Heart right ventricle (tissue), 16 donors: ENCODE results near the gene MTERF2. TPM values are rescaled to one million over a fixed set of nuclear protein-coding genes. Genes with fewer than 3 reads are reported as not detected.

ENCODE experiments used
- ATAC-seq, 8 donors: fragments of 200-7000 bp; cut with Tn5 transposase; one replicate each; pipeline ENCODE4 v1.9.1; 2020; ENCODE audit warnings: mild to moderate bottlenecking in 8 of 8, moderate library complexity in 8 of 8, moderate number of reproducible peaks in 1 of 8
- DNase-seq, 2 donors: peaks; one replicate each; pipeline ENCODE4 v3.0.0-alpha.2; 2020
- H3K27ac ChIP-seq, 10 donors: fragments of 200-600 bp; sonication (generic) in 2 of 10; one replicate each; pipeline versions ENCODE4 v1.5.0 to v1.8.0; 2020 to 2022; ENCODE audit warnings: mild to moderate bottlenecking in 3 of 10
- H3K27me3 ChIP-seq, 7 donors: fragments of 200-600 bp; one replicate each; pipeline ENCODE4 v1.8.0; 2021 to 2022; ENCODE audit warnings: mild to moderate bottlenecking in 2 of 7
- H3K36me3 ChIP-seq, 9 donors: fragments of 200-600 bp; sonication (generic) in 1 of 9; one replicate each; pipeline versions ENCODE4 v1.5.0 to v1.8.0; 2020 to 2022; ENCODE audit warnings: mild to moderate bottlenecking in 2 of 9
- H3K4me1 ChIP-seq, 9 donors: fragments of 200-600 bp; sonication (generic) in 1 of 9; one replicate each; pipeline versions ENCODE4 v1.5.0 to v1.8.0; 2020 to 2022; ENCODE audit warnings: mild to moderate bottlenecking in 4 of 9
- H3K4me3 ChIP-seq, 10 donors: fragments of 200-600 bp; sonication (generic) in 2 of 10; one replicate each; pipeline versions ENCODE4 v1.5.0 to v1.8.0; 2020 to 2022; ENCODE audit warnings: mild to moderate bottlenecking in 7 of 10, moderate library complexity in 2 of 10
- H3K9me3 ChIP-seq, 11 donors: fragments of 200-600 bp in 10 of 11; sonication (generic) in 2 of 11; one replicate each; pipeline versions ENCODE4 v1.5.0 to v1.8.0; 2013 to 2022; ENCODE audit warnings: mild to moderate bottlenecking in 2 of 11, control low read depth in 1 of 11, moderate library complexity in 1 of 11
- WGBS, 2 donors: extraction: QIAGEN DNeasy Blood & Tissue Kit; methylation state at CpG; one replicate each; pipeline ENCODE4 v1.1.7; 2013; ENCODE audit warnings: inconsistent platforms in 1 of 2; 5-methylcytosine and 5-hydroxymethylcytosine counted together
- intact Hi-C, 10 donors: fragments of 100-400 bp; cut with DNase I; formaldehyde crosslinking; loops; one replicate each; pipeline versions ENCODE4 v1.11.1 to v1.14.2; 2022
- polyA plus RNA-seq, 2 donors: library from polyadenylated mRNA; stranded (reverse); fragments of 200-250 nt; gene quantifications; one replicate each; pipeline ENCODE4 v1.2.3, GENCODE V29; 2013
- total RNA-seq, 10 donors: library from RNA; stranded (reverse); fragmentation: NEBNext Ultra II Directional in 3 of 10; extraction: Animal tissue kit (Norgen Biotek cat#: 25700) in 3 of 10; gene quantifications; one replicate each; pipeline versions ENCODE4 v1.2.1 to v1.2.4, GENCODE V29; 2021 to 2023
- TF ChIP-seq, protein P1 (sequence below), 9 donors: fragments of 200-600 bp; sonication (generic) in 2 of 9; IDR thresholded peaks; one replicate each; pipeline versions ENCODE4 v1.5.0 to v1.8.0; 2021 to 2022; ENCODE audit warnings: antibody characterized with exemption in 9 of 9, mild to moderate bottlenecking in 5 of 9, moderate library complexity in 1 of 9
- donor health status: Arrhythmogenic right ventricular cardiomyopathy.
- donor health status: ischemic (EF 13 %, LVEDD 7.1; RV severe dilation, severe dysfunction).
- donor health status: healthy with polysubstance abuse.
- donor health status: DM: no; HTN: yes; CAD: no.
- donor health status: DM: no; HTN: no; CAD: no.
- donor health status: ischemic (EF 25% LVEDD 6.9; RV normal size, moderate dysfunction).
- donor health status: ischemic (EF 25% LVEDD 5.7; RV mildly dilated, moderate dysfunction).
- donor health status: healthy.
- donor health status: DM: yes; HTN: yes; CAD: no.
- donor health status: Ischemic cardiomyopathy.
- donor health status: ischemic (EF 35%, LVEDD 5.7; RV mildly dilated, moderate dysfunction).
- donor health status: nonischemic (EF 11% LVEDD 7.7; RV severe dilation, severe dysfunction).
- donor health status: DM: yes; HTN: yes; CAD: no.
- donor health status: PGD.
- donor health status: ischemic (EF 29% LVEDD 5.4; RV normal size, mild dysfunction).
- donor health status: nonischemic (EF 23%, LVEDD 6.1; RV moderate dilation, normal function).

MTERF2 gene
- total and polyA plus RNA-seq, 12 donors, result 13.2 to 70.0 (median 28.0) TPM

DNA sequence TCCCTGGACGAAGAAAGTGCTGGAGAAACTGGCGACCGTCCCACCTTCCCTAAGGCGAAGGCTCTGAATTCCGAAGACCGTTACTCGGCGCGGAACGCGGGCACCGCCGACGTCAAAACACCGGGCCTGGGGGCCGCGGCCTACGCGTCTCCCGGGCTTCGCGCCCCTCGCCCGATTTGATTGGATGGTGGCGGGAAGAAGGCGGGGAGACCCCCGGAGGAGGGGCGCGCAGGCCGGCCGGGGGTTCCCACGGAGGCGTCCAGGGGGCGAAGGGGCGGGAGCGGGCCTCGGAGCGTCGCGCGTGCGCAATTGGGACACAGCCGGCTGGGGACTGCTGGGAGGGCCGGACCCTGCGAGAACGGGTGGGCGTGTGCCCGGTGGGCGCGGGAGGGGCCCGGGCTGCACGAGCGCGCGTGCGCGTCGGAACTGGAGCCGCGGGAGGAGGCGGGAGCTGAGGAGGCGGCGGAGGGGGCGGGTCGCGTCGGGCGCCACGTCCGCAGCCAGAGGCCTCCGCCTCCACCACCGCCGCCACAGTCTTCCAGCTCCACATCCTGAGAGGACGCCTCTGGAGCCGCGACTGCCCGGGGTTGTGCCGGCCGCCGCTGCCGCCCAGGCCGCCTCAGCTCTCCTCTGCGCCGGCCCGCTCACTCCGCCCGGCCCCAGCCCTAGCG lies 31.4 kb downstream of the MTERF2 start, which contains the start of gene TMEM263:
Gene TMEM263 (plus strand): TSS at position 531 of the 671 bp plus-strand sequence. CDS start 11,210 bp downstream, outside the sequence.
- Histone ChIP-seq H3K27ac (peak within 1 kb of the TSS; percentile 96 to 100 (median 98)), H3K4me1 (peaks cover 4 to 49% (median 32%) of the 10 kb centered on the region in 9 donors), H3K27me3 (peaks cover 0 to 19% (median 0%) of the 10 kb centered on the region in 7 donors), H3K9me3 (no peaks in the 10 kb centered on the region), H3K4me3 (peak within 1 kb of the TSS; percentile 78 to 98 (median 94)), H3K36me3 (peaks cover 0 to 14% (median 0%) of the 10 kb centered on the region in 9 donors)
- 0 to 1% methylated on average over 58 to 88 of the region's 88 CpGs for WGBS, 2 donors
- TF ChIP-seq, protein P1, sequence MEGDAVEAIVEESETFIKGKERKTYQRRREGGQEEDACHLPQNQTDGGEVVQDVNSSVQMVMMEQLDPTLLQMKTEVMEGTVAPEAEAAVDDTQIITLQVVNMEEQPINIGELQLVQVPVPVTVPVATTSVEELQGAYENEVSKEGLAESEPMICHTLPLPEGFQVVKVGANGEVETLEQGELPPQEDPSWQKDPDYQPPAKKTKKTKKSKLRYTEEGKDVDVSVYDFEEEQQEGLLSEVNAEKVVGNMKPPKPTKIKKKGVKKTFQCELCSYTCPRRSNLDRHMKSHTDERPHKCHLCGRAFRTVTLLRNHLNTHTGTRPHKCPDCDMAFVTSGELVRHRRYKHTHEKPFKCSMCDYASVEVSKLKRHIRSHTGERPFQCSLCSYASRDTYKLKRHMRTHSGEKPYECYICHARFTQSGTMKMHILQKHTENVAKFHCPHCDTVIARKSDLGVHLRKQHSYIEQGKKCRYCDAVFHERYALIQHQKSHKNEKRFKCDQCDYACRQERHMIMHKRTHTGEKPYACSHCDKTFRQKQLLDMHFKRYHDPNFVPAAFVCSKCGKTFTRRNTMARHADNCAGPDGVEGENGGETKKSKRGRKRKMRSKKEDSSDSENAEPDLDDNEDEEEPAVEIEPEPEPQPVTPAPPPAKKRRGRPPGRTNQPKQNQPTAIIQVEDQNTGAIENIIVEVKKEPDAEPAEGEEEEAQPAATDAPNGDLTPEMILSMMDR (IDR thresholded peaks at IDR 0.05), result peak in 1 of 9 donors; percentile 6
- ATAC-seq, result peak; percentile 91 to 97 (median 95)
- intact Hi-C loops, result loop anchor here in 7 of 10 donors (1.0 to 10.0 kb wide), 3 partner anchors 32 to 139 kb away; partner anchors contain the start of genes CRY1 (in 6 of the 7) and MTERF2 (in 2 of the 7)
- peak; percentile 95 to 98 for DNase-seq

DNA sequence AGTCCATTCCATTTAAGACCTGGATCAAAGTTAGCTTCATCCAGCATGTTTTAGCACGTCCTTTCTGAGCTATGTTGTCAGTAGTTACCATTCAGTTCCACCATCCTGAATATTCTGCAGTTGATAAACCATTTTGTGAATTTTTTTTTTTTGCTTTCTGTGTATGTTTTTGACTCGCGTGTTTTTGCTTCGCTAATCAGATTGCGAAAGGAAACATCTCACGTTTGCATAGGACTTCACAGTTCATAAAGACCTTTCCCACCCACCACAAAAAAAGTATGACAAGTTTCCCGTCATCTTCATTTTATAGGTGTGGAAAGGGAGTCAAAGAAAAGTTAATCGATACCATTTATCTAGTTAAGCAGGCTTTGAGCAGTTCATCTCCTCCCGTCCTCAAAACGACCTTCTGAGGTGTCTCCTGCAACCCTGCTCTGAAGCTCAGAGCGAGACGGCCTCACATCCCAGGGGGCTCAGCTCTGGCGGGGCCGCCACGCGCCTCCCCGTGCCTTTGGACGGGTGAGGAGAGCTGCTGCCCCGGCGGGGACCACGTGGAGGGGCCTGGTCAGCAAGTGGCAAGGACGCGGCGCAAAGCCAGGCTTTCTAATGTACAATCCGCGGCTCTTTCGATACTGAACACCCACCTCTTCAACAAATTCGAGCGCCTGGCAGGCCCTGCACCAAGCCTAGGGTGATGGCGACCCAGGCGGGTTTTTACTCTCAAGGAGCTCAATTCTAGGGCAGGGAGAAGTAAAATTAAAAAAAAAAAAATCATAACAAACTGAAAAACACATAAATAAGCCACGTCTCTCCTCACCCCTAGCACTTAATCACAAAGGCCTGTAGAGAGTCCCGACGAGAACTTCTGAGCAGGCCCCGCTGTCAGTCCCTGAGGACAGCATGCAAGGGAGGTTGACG lies 32.2 kb downstream of the MTERF2 start:
- H3K4me3 ChIP-seq, result peak overlapping the region; percentile 78 to 98 (median 94)
- H3K4me1 ChIP-seq, result peaks cover 4 to 41% (median 32%) of the 10 kb centered on the region in 9 donors
- peak in 5 of 8 donors; percentile 1 to 56 (median 26) for ATAC-seq
- peak; percentile 39 to 53 for DNase-seq
- peaks cover 0 to 6% (median 0%) of the 10 kb centered on the region in 9 donors for H3K36me3 ChIP-seq
- TF ChIP-seq, protein P1 (IDR thresholded peaks at IDR 0.05), result no peak
- H3K27ac ChIP-seq, result peak overlapping the region; percentile 96 to 100 (median 98)
- no peaks in the 10 kb centered on the region for H3K9me3 ChIP-seq
- intact Hi-C loops, result loop anchor here in 7 of 10 donors (1.0 to 10.0 kb wide), 3 partner anchors 33 to 140 kb away; partner anchors contain the start of genes CRY1 (in 6 of the 7) and MTERF2 (in 2 of the 7)
- whole genome bisulfite sequencing, 2 donors, result 37 to 43% methylated on average over 36 of the region's 36 CpGs
- peaks cover 0 to 22% (median 0%) of the 10 kb centered on the region in 7 donors for H3K27me3 ChIP-seq

DNA sequence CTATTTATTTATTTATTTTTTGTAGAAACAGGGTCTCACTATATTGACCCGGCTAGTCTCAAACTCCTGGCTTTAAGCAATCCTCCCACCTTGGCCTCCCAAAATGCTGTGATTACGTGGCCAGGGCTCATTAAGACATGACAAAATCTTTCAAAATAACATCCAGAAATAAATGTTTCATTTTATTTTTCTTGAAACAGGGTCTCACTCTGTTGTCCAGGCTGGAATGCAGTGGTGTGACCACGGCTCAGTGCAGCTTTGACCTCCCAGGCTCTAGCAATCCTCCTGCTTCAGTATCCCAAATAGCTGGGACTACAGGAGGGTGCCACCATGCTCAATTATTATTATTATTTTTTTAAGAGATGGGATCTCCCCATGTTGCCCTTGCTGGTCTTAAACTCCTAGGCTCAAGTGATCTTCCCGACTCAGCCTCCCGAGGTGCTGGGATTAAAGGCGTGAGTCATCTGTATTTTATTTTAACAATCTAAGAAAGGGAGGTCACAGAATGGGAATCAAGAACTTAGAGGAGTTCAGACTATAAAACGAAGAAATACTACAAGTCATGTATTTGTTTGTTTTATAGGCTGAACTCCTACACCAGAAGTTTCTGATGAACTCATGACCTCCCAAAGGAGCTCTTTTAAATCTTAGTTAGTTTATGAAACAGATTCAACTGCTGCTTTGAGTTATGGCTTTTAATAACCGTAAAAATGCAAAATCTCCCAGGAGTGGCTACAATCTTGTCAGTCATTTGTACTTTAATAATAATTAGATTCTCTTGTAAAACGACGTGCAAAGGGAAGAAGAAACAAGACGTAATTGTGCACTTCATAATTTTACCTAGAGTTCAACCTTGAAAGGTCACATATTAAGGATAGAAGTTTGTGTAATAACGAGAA lies 33.3 kb downstream of the MTERF2 start:
- intact Hi-C loops, result loop anchor here in 3 of 10 donors (10.0 kb wide), 1 partner anchor 141 kb away; the partner anchor contains the start of gene CRY1 (in 3 of the 3)
- Histone ChIP-seq H3K9me3 (peaks cover 0 to 7% (median 0%) of the 10 kb centered on the region in 11 donors), H3K4me3 (no peak overlapping the region), H3K36me3 (no peaks in the 10 kb centered on the region), H3K27ac (no peak overlapping the region), H3K4me1 (peaks cover under 1 to 30% (median 25%) of the 10 kb centered on the region in 9 donors), H3K27me3 (peaks cover 0 to 29% (median 0%) of the 10 kb centered on the region in 7 donors)
- 90% methylated on average over 12 of the region's 12 CpGs for WGBS, 2 donors
- TF ChIP-seq, protein P1 (IDR thresholded peaks at IDR 0.05), result no peak
- DNase-seq (no peak), ATAC-seq (no peak)
